Transverse colon (tissue), 4 donors: ENCODE measurements around the gene ABL1. TPM values are rescaled to one million over a fixed set of nuclear protein-coding genes. Genes with fewer than 3 reads are reported as not detected.
A peak's percentile ranks its signal among the peaks of the same experiment; 100 is the strongest.

Experiments
- DNase-seq: peaks from one replicate; pipeline ENCODE4 v3.0.0-alpha.2; 2019
- H3K27ac ChIP-seq, 4 donors: fragments of 200-600 bp; sonication (generic); 2 replicates each; pipeline ENCODE4 v1.5.1; 2016 to 2018; ENCODE audit warnings: inconsistent platforms in 4 of 4
- H3K27me3 ChIP-seq: fragments of 200-600 bp; sonication (generic); 2 replicates; pipeline ENCODE4 v1.5.1; 2017; ENCODE audit warnings: inconsistent platforms
- H3K36me3 ChIP-seq, 4 donors: fragments of 200-600 bp; sonication (generic); 2 replicates each; pipeline ENCODE4 v1.5.1; 2017 to 2019; ENCODE audit warnings: inconsistent platforms in 4 of 4
- H3K4me1 ChIP-seq, 4 donors: fragments of 200-600 bp; sonication (generic); 2 replicates each; pipeline ENCODE4 v1.5.1; 2017 to 2020; ENCODE audit warnings: inconsistent platforms in 4 of 4
- H3K4me3 ChIP-seq, 4 donors: fragments of 200-600 bp; sonication (generic); 1 replicate in 1 of 4; 2 replicates in 3 of 4; pipeline versions ENCODE4 v1.5.1 to v1.6.1; 2017 to 2019; ENCODE audit warnings: inconsistent platforms in 4 of 4
- H3K9me3 ChIP-seq, 2 donors: fragments of 200-600 bp; sonication (generic); 2 replicates each; pipeline ENCODE4 v1.5.1; 2017 to 2019; ENCODE audit warnings: inconsistent platforms in 2 of 2
- CTCF ChIP-seq, 5 experiments: fragments of 200-600 bp in 3 of 5; fragments of 450-650 bp in 2 of 5; sonication (generic) in 3 of 5; IDR thresholded peaks; 1 replicate in 2 of 5; 2 replicates in 3 of 5; pipeline ENCODE4 v1.5.1; 2016 to 2017; ENCODE audit warnings: antibody characterized with exemption in 5 of 5, inconsistent platforms in 3 of 5, mild to moderate bottlenecking in 2 of 5, moderate library complexity in 1 of 5
- EP300 ChIP-seq: sonication (generic); formaldehyde crosslinking; IDR thresholded peaks from one replicate; pipeline ENCODE4 v1.6.1; 2017; ENCODE audit warnings: antibody characterized with exemption, low read depth
- POLR2A ChIP-seq: fragments of 450-650 bp; IDR thresholded peaks from one replicate; pipeline ENCODE4 v1.6.1; 2016; ENCODE audit warnings: antibody characterized with exemption, mild to moderate bottlenecking, moderate library complexity
- POLR2AphosphoS5 ChIP-seq, 3 donors: sonication (generic); formaldehyde crosslinking; IDR thresholded peaks; one replicate each; pipeline ENCODE4 v1.6.1; 2016; ENCODE audit warnings: antibody characterized with exemption in 3 of 3
- WGBS, 2 donors: methylation state at CpG; one replicate each; pipeline ENCODE4 v1.1.5; 2018; ENCODE audit warnings: low coverage in 1 of 2; 5-methylcytosine and 5-hydroxymethylcytosine counted together
- in situ Hi-C, 4 donors: fragments of 200-750 bp; cut with MboI; loops; one replicate each; pipeline versions ENCODE4 v1.15.0 to v1.15.1; 2017; ENCODE audit warnings: low sequenced_read_pairs in 3 of 4, low pct_ligation_motif_present in 1 of 4, low pct_unique_long_range_greater_than_20kb in 1 of 4
- intact Hi-C: fragments of 100-400 bp; cut with DNase I; formaldehyde crosslinking; loops from one replicate; pipeline ENCODE4 v1.15.1; 2023; ENCODE audit warnings: low total_unique reads
- total RNA-seq, 4 donors: library from RNA; depleted of rRNA; stranded (reverse); fragments of >200 nt; gene quantifications; one replicate each; pipeline ENCODE4 v1.1.0, GENCODE V29; 2016

The ABL1 gene
- total RNA-seq, 4 donors from 2014 or later = 66.9 to 97.1 (median 81.8) TPM

- in situ Hi-C loops = no loop called here
- H3K4me3 ChIP-seq = no peak overlapping the region
- WGBS, 2 donors = 88% methylated on average over 32 of the region's 35 CpGs; no CpG with 5 or more reads in 1 of the 2 donors
- peaks cover 0 to 5% (median 0%) of the 10 kb centered on the region in 4 donors for H3K4me1 ChIP-seq
- no peak for DNase-seq
- intact Hi-C loops = no loop called here
- peaks cover 0 to 77% (median 38%) of the 10 kb centered on the region in 4 donors for H3K36me3 ChIP-seq
- H3K27me3 ChIP-seq = no peaks in the 10 kb centered on the region
- H3K9me3 ChIP-seq = no peaks in the 10 kb centered on the region
- H3K27ac ChIP-seq = no peak overlapping the region
- no peak for TF ChIP-seq POLR2AphosphoS5 (IDR thresholded peaks at IDR 0.05)
- no peak for TF ChIP-seq EP300
- TF ChIP-seq POLR2A = no peak
- no peak for TF ChIP-seq CTCF (IDR thresholded peaks at IDR 0.05)
Observed at GRCh38 chr9:130885484-130886375, 50.7 kb downstream of the ABL1 start.

- H3K27ac ChIP-seq = peak overlapping the region in 1 of 4 donors; percentile 34
- peaks cover 0 to 66% (median 31%) of the 10 kb centered on the region in 4 donors for H3K36me3 ChIP-seq
- no peaks in the 10 kb centered on the region for H3K27me3 ChIP-seq
- intact Hi-C loops (no loop called here), in situ Hi-C loops (no loop called here)
- peaks cover 0 to 5% (median 0%) of the 10 kb centered on the region in 4 donors for H3K4me1 ChIP-seq
- H3K9me3 ChIP-seq = no peaks in the 10 kb centered on the region
- TF ChIP-seq POLR2AphosphoS5 (IDR thresholded peaks at IDR 0.05) = no peak
- no peak for TF ChIP-seq EP300
- TF ChIP-seq POLR2A = no peak
- H3K4me3 ChIP-seq = no peak overlapping the region
- no peak for DNase-seq
- 87 to 91% methylated on average over 8 to 23 of the region's 23 CpGs for WGBS, 2 donors
Observed at GRCh38 chr9:130886981-130887380, 51.9 kb downstream of the ABL1 start.

DNA sequence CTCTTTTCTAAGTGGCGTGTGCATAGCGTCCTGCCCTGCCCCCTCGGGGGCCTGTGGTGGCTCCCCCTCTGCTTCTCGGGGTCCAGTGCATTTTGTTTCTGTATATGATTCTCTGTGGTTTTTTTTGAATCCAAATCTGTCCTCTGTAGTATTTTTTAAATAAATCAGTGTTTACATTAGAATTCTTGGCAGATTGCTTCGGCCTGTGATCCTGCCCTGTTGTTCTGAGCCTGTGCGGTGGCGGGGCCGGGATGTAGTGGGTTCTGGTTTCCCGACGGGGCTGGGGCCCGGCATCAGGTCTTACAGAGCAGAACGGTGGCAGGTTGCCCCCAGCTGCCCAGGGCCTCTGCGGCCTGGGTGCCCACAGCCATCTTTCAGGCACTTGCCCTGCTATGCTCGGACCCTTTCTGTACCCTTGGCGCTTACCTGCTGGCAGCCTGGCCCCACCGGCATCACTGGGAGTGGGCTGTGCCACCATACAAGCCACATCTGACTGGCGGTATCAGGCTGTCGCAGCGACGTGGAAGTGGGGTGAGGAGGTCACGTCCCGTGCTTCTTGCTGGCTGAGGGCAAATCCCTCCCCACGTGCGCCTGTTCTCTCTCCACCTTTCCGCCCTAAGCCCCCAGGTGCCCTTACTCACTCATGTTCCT lies 52.6 kb downstream of the ABL1 start:
- 60 to 70% methylated on average over 1 to 25 of the region's 25 CpGs for WGBS, 2 donors
- no peak for DNase-seq
- Histone ChIP-seq H3K36me3 (peaks cover 0 to 60% (median 28%) of the 10 kb centered on the region in 4 donors), H3K27ac (peak overlapping the region in 1 of 4 donors; percentile 34), H3K9me3 (no peaks in the 10 kb centered on the region), H3K27me3 (no peaks in the 10 kb centered on the region), H3K4me3 (no peak overlapping the region), H3K4me1 (peaks cover 0 to 5% (median 0%) of the 10 kb centered on the region in 4 donors)
- intact Hi-C loops (no loop called here), in situ Hi-C loops (no loop called here)
- TF ChIP-seq CTCF (IDR thresholded peaks at IDR 0.05) (no peak), POLR2AphosphoS5 (IDR thresholded peaks at IDR 0.05) (no peak), POLR2A (no peak), EP300 (no peak)

GRCh38 chr9:130888146-130888885 lies 53.3 kb downstream of the ABL1 start:
- no peak for DNase-seq
- intact Hi-C loops (no loop called here), in situ Hi-C loops (no loop called here)
- Histone ChIP-seq H3K36me3 (peaks cover 0 to 57% (median 26%) of the 10 kb centered on the region in 4 donors), H3K27ac (no peak overlapping the region), H3K4me3 (no peak overlapping the region), H3K27me3 (no peaks in the 10 kb centered on the region), H3K9me3 (no peaks in the 10 kb centered on the region), H3K4me1 (peaks cover 0 to 5% (median under 1%) of the 10 kb centered on the region in 4 donors)
- WGBS, 2 donors = 80 to 87% methylated on average over 3 to 22 of the region's 22 CpGs
- TF ChIP-seq EP300 = no peak
- TF ChIP-seq CTCF (IDR thresholded peaks at IDR 0.05) = no peak
- no peak for TF ChIP-seq POLR2AphosphoS5 (IDR thresholded peaks at IDR 0.05)
- TF ChIP-seq POLR2A = no peak
